Measurements from ENCODE around the gene MAPK1. TPM values are rescaled to one million over a fixed set of nuclear protein-coding genes. Genes with fewer than 3 reads are reported as not detected.

Gene MAPK1
- total RNA-seq, 1 experiment from 2014 or later = 139 TPM

DNA sequence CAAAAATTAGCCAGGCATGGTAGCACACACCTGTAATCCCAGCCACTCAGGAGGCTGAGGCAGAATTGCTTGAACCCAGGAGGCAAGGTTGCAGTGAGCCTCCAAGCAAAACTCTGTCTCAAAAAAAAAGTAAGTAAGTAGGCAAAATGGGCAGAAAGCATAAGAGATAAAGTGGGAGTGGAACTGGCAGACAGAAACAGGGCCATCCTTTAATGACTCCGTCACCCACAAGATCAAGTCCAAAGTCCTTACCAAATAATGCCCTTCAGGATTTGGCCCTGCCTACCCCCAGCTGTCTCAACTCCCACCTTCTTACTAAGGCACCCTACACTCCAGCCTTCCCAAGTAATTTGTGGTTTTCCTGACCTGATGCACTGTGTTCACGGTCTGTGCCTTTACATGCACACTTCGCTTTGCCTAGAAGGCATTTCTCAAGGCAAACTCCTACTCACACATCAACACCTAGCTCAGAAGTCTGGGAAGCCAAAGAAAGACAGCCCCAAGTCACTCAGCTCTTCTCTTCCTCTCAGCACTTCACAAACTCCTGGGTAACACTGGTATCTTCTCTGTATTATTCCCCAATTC lies 6.1 kb downstream of the MAPK1 start:
- CTCF ChIA-PET = no interaction called here
- H3K4me3 ChIP-seq (ENCODE audit: low read depth, low read length, poor library complexity, severe bottlenecking) = no peak overlapping the region
- no peak for DNase-seq (ENCODE audit: low spot score)
- BruUV-seq (replicated peaks) = no TSS peak
- H3K27me3 ChIP-seq (replicated peaks; ENCODE audit: insufficient read depth, low read depth, low read length, poor library complexity) = no peaks in the 10 kb centered on the region
- H3K9me3 ChIP-seq (ENCODE audit: low read depth, low read length, poor library complexity, severe bottlenecking) = no peaks in the 10 kb centered on the region
- H3K4me1 ChIP-seq (ENCODE audit: insufficient read depth, low read length, poor library complexity, severe bottlenecking) = peaks cover 35% of the 10 kb centered on the region
- H3K36me3 ChIP-seq (ENCODE audit: insufficient read depth, low read length, poor library complexity, severe bottlenecking) = no peaks in the 10 kb centered on the region
- POLR2A ChIA-PET (ENCODE audit: low non-redundant PET) = no interaction called here
- no peak overlapping the region for H3K27ac ChIP-seq (ENCODE audit: low read depth, low read length, poor library complexity, severe bottlenecking)
- TF ChIP-seq EZH2 (IDR thresholded peaks at IDR 0.05; ENCODE audit: borderline replicate concordance, low read depth, low read length, poor library complexity, severe bottlenecking) = no peak
- TF ChIP-seq CTCF (conservative IDR thresholded peaks at IDR 0.05; ENCODE audit: low read depth, low read length) = no peak
- intact Hi-C loops (cut with micrococcal nuclease; ENCODE audit: unreplicated experiment) = no loop called here

DNA sequence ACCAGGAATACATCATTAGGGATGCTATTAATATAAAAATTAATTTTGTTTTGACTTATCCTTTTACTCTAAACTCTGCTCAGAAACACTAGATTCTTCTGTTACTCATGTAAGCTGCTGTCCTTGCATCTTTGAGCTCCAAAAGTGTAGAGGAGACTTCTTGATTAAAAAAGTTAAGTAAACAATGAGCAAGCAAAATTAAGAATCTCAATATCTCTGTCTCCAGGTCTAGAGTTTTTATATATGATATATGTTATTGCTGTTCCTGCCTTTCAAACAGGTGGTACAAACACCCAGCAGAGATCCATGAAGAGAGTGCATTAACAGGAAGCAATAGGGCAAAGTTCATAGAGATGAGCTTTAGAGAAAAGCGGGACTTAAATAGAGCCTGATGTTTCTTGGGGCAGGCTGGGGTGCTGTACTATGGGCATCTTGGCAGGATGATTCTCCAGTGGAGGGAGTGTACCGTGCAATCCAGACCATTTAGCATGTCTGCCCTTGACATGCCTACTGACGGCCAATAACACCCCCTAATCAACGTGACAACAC lies 6.9 kb downstream of the MAPK1 start:
- intact Hi-C loops (cut with micrococcal nuclease; ENCODE audit: unreplicated experiment) = no loop called here
- Histone ChIP-seq H3K27ac (ENCODE audit: low read depth, low read length, poor library complexity, severe bottlenecking) (no peak overlapping the region), H3K4me1 (ENCODE audit: insufficient read depth, low read length, poor library complexity, severe bottlenecking) (peaks cover 29% of the 10 kb centered on the region), H3K4me3 (ENCODE audit: low read depth, low read length, poor library complexity, severe bottlenecking) (no peak overlapping the region), H3K36me3 (ENCODE audit: insufficient read depth, low read length, poor library complexity, severe bottlenecking) (no peaks in the 10 kb centered on the region), H3K9me3 (ENCODE audit: low read depth, low read length, poor library complexity, severe bottlenecking) (no peaks in the 10 kb centered on the region), H3K27me3 (replicated peaks; ENCODE audit: insufficient read depth, low read depth, low read length, poor library complexity) (no peaks in the 10 kb centered on the region)
- BruUV-seq (replicated peaks) = no TSS peak
- TF ChIP-seq CTCF (conservative IDR thresholded peaks at IDR 0.05; ENCODE audit: low read depth, low read length) (no peak), EZH2 (IDR thresholded peaks at IDR 0.05; ENCODE audit: borderline replicate concordance, low read depth, low read length, poor library complexity, severe bottlenecking) (no peak)
- no peak for DNase-seq (ENCODE audit: low spot score)
- POLR2A ChIA-PET (ENCODE audit: low non-redundant PET) = no interaction called here
- CTCF ChIA-PET = no interaction called here

DNA sequence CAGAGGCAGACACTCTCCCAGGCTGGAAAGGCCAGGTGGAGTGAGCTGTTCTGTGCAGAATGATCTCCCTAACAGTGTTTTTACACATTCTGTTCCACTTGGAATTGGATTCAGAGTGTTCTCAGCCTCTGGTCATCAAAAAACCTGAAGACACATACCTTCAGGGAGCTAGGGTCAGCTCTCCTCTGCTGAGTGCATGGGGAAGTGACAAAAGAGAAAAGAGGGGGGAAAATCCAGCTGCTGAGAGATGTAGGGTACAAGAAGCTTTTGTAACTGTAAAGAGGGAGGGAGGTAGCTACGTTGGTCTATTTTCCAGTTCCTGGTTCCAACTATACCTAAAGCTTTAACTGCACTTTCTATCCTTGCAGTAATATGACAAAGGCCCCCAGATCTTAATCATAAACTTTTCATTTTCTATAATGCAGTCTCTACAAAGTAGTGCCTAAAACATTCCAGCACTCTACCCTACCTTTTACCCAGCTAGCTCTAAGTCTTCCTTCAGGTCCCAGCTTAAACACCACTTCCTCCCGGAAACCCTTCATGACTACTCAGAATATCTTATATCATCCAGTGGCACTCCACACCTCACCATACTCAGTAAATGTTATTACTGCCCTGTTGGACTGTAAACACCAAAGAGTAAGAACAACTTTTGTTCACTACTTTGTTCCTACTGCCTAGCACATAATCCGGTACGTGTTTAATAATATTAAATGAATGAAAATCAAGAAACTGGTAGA lies 9.2 kb downstream of the MAPK1 start:
- ChIA-PET POLR2A (ENCODE audit: low non-redundant PET) (no interaction called here), CTCF (no interaction called here)
- no peak for TF ChIP-seq EZH2 (IDR thresholded peaks at IDR 0.05; ENCODE audit: borderline replicate concordance, low read depth, low read length, poor library complexity, severe bottlenecking)
- TF ChIP-seq CTCF (conservative IDR thresholded peaks at IDR 0.05; ENCODE audit: low read depth, low read length) = no peak
- Histone ChIP-seq H3K27me3 (replicated peaks; ENCODE audit: insufficient read depth, low read depth, low read length, poor library complexity) (no peaks in the 10 kb centered on the region), H3K4me1 (ENCODE audit: insufficient read depth, low read length, poor library complexity, severe bottlenecking) (peaks cover 14% of the 10 kb centered on the region), H3K9me3 (ENCODE audit: low read depth, low read length, poor library complexity, severe bottlenecking) (no peaks in the 10 kb centered on the region), H3K27ac (ENCODE audit: low read depth, low read length, poor library complexity, severe bottlenecking) (no peak overlapping the region), H3K36me3 (ENCODE audit: insufficient read depth, low read length, poor library complexity, severe bottlenecking) (no peaks in the 10 kb centered on the region), H3K4me3 (ENCODE audit: low read depth, low read length, poor library complexity, severe bottlenecking) (no peak overlapping the region)
- no TSS peak for BruUV-seq (replicated peaks)
- intact Hi-C loops (cut with micrococcal nuclease; ENCODE audit: unreplicated experiment) = no loop called here
- no peak for DNase-seq (ENCODE audit: low spot score)
